ENCODE results near the gene WDR53.

GRCh38 chr3:196563721-196564225 is 4.6 kb downstream of the WDR53 start:
- TF ChIP-seq CTCF (IDR thresholded peaks at IDR 0.05) (no peak), EP300 (IDR thresholded peaks at IDR 0.05) (no peak), POLR2A (IDR thresholded peaks at IDR 0.05) (no peak)

All from suprapubic skin (tissue), 3 donors.